Activated T-helper 9 cell treated with anti-CD3 and anti-CD28 coated beads, Interleukin-2, amount 50 U/mL, for 16 hours (primary cell): ENCODE data around the gene CCNY.

Experiments
- DNase-seq: peaks from one replicate; pipeline ENCODE4 v3.0.0-alpha.2; 2020; ENCODE audit warnings: low read depth

CCNY gene

DNA sequence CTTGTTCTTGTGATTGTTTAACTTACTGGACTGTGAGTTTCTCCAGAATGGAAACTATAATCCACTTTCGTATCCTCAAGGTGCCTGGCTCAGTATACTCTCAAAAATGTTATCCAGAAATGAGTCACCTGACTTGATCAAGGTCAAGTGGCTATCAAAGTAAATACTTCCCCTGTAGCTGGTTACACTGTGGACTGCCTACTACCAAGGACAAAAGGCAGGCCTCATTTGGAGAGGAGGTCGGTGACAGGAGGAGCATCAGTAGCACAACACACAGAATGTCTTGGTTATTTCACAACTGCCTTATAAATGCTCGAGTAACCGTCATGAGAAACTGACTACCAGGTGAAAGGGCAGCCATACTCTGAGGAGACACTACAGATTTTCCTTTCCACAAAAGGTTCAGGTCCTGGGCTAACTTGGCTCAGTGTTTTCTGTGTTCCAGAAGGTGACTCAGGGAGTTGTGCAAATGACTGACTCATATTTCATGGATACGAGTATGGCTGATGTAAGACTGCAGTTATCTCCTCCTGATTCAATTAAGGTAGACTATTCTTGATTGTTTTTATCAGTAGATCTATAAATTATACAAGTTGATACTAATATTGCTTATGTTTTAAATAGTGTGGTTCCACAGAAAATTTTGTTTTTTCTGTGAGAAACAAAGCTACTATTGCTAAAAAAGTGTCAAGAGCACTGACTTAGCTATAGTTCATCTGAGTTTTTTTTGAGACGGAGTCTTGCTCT is 4.2 kb upstream of the CCNY start:
- no peak for DNase-seq

DNA sequence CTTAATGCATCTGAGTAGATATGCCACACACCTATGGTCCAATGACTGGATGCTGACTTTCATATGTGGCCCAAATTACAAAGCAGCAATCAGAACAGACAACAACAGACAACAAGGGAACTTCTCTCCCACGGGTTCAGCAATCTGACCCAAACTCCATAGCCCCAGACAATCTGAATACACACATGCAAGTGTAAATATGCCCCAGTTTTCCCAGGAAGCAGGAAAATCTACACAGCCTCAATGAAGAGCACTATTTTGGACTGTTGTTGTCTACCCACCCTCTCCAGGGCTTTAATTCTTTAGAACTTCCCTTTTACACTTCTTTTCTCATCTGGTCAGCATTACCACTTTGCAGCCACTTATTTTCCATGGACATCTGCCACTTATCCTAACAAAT is 2.0 kb upstream of the CCNY start:
- no peak for DNase-seq

DNA sequence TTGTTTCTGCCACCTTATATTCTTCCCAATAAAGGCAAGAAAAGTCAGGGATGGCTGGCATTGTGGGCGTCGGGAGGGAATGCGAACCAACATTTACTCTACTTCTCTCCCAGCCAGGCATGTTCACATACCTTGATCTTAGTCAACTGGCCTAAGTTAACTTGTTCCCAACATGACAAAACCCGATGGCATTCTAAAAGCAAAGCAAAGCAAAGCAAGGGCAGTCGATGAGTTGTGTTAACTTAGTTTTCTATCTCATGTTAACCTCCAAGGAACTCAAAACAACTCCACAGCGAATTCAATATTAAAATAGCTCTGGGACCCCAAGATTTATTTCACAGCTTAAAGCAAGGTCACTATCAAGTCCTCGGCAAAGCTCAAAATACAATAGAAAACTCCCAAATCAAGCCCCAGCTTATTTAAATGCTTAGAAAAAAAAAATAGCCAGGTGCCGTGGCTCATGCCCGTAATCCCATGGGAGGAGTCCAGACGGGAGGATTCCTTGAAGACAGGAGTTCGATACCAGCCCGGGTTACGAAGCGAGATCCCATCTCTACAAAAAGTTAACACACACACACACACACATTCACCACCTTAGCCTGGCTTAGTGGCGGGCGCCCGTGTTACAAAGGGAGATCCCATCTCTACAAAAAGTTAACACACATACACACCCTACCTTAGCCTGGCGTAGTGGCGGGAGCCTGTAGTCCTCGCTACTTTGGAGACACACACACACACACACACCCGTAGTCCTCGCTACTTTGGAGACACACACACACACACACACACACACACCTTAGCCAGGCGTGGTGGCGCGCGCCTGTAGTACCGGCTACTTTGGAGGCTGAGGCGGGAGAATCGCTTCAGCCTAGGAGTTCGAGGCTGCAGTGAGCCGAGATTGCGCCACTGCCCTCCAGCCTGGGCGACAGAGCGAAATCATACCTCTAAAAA is 901 bp upstream of the CCNY start:
- peak; percentile 5 for DNase-seq

DNA sequence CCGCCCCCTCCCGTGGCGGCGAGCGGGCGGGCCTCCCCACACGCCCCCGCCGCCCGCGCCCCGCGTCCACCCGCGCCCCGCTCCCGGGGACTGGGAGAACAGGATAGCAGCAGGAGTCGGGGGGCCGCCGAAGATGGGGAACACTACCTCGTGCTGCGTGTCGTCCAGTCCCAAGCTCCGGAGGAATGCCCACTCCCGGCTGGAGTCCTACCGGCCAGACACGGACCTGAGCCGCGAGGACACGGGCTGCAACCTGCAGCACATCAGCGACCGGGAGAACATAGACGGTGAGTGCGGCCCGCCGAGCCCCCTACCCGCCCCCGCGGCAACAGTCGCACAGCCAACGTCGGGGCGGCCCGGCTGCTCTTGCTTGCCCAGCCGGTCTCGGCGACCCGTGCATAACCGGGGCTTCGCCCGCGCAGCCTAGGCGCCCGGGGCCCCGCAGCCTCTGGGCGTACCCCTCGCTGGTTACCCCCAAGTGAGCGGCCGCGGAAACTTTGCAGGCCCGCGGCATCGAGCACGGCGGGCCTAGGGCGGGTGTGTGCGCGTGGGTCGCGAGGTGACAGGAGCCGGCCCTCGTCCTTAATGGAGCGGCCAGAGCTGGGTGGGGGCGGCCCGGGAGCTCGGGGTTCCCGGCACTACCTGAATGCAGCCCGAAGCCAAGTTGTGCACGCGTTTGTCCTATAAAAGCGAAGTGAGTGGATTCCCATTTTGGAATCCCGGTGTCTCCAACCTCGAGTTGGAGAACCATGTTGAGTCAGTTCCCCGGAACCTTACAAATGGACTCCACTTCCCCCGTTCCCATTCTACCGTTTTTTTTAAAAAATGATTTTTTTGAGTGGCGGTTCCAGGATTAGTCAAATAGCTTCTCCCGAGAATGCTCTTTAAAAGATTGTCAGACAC is 863 bp downstream of the CCNY start:
- DNase-seq: peak; percentile 17

DNA sequence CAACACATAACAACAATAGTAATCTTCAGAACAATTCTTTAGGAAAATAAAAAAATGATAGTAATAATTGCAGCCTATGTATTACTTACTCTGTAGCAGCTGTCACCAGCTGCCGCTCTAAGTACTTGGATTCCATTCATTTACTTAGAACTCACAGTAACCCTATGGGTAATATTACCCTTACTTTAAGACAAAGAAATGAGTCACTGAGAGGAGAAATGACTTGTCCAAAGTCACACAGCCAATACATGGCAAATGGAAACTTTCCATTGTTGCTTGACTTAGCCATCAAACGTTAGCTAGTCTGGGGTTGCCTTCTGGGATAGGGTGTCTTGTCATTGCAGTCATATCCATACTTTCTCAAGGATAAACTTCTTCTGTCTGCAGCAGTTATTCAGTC is 3.6 kb downstream of the CCNY start:
- no peak for DNase-seq

DNA sequence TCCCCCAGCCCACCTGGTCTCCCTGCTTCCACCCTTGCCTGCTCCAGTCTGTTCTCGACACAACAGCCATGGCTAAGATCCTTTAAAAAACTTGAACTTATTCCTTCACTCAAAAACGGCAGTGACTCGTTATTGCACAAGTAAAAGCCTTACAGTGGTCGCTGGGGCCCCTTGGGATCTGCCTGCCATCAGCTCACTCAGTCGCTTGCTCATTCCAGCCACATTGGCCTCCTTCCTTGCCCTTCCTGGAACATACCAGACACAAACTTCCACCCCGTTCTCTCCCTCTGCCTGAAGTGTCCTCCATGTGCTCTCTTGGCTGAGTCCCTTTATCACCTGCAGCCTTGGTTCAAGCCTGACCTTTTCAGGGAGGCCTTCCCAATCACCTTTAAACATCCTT is 4.7 kb downstream of the CCNY start:
- no peak for DNase-seq

DNA sequence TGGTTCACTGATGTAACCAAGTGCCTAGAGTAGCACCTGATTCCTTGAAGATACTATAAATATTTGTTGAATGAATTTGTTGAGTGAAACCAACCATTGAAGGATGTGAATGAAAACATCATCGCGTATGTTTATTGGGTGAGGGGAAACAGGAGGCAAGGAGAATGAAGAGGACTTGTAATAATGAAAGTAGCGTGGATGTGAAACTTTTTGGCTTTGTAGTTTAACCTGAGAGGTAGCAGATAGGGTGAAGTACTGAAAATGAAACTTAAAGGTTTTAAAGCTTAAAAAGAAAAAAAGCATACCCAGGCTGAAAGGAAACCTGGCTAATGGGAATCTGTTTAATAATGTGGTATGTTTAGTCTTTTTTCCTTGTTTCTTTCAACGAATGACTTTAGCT is 5.2 kb downstream of the CCNY start:
- no peak for DNase-seq

DNA sequence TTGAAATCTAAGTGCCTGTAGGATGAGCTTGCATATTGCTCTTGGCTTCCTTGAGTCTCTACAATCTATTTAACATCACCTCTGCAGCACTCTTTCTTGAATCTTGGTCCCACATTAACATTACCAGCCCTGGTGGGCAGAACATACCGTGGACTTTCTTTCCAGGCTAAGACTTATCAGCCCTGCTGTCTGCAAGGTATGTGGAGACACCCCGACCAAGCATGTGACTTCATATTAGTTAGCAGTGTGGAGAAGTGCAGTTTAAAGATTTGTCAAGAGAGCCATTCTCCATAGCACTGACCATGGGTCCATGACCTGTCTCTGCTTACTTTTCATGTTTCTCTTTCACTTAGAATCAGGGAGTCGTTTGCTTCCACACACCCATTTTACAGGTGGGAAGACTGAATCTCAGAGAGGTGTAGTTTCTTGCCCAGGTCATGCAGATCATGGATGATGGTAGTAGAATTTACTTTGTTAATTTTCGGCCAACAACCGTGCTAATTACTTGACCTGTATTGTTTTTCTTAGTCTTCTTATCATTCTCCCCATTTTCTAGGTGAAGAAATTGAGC is 6.0 kb downstream of the CCNY start:
- DNase-seq: no peak

DNA sequence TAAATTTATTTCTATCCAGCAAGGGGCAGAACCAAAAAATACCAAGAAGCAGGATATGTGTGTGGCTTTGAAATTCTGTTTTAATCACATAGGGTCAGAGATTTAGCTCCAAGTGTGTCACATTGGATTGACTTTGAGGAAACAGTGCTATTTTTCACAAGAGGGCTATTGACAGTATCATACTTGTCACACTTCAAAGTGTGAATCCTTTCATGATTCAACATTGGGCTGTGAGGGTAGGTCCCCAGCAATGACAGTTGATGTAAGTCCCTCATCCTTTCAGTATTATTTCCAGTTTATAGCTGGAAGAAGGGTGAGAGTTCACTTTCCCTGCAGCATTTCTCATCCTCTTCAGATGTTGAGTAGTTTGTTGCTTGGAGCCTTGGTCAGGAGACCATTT is 7.4 kb downstream of the CCNY start:
- DNase-seq: no peak

DNA sequence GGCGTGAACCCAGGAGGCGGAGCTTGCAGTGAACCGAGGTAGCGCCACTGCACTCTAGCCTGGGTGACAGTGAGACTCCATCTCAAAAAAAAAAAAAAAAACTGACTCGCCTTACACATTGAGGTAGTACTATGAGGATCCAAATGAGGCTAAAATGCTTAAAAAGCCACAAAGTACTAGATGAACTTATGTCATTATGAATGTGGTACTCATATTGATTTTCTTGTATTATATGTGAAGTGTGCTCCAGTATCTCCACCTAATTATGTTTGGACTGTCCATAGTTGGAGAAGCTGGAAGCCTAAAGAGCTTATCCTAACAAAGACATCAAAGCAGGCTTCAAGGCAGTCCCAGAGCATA is 9.1 kb downstream of the CCNY start:
- DNase-seq: no peak

DNA sequence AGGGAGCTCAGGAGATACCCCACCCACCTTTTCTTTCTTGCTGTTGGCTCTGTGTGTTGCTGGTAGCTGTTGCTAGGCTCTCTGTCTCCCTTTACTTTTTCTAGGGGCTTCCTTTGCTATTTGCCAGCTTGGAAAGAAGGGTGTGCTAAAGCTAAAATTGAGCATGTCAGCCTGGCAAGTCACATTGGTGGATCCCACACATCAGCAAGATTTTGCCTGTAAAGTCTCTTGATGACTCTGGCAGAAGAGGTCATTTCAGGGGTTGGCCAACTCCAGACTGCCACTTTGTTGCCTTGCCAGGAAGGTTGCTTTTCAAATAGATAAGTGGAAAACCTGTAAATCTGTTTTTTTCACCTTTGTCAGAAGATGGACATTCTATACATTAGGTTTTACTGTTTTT is 9.9 kb downstream of the CCNY start:
- DNase-seq: no peak

DNA sequence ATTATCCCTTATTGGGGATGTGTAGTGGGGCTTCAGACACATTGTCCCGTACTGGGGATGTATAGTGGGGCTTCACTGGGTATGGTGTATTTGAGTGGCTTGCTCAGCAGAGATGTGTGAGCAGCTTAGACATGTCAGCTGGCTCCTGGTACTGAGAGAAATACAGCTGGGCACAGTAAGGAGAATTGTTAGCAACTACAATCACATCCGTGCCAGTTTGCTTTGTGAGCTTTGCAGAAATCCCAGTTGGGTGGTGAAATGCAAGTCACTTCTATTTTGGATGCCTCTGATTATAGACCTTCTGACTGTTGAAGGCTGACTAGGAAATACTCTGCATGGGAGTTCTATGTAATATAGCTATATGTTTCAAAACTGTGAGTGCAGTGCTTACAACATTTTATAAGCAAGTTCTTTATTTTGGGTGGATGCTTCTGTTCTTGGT is 10.8 kb downstream of the CCNY start:
- no peak for DNase-seq

DNA sequence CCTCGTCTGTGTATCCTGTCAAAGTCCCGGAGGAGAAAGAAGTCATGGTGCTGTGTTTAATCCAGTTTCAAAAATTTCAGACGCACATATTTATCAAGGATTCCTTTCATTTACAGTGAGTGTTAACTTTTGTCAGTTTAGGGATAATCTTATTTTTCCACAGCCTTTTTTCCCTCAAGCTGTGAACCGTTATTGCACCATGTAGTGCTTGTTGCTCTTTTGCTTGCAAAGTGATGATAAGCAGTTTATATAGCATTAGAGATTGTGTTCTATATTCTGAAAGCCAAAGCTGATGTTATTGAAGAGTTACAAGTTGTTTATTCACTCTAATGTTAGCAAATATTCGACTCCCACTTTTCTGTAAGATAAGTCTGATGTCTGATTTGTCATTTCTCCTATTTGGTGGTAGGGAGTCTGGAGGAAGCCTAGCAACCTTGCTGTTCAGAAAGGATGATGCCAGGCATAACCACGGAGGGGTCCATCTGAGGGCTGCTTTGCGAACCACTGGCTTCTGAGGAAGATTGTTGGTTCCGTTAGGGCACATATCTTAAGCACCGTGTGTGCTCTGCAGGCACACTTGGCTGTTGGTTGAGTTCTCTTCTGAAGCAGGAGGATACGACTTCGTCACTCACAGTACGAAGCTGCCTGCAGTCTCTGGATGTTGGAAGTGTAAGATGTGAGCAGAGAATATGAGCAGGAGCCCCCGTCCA is 11.7 kb downstream of the CCNY start:
- DNase-seq: no peak

DNA sequence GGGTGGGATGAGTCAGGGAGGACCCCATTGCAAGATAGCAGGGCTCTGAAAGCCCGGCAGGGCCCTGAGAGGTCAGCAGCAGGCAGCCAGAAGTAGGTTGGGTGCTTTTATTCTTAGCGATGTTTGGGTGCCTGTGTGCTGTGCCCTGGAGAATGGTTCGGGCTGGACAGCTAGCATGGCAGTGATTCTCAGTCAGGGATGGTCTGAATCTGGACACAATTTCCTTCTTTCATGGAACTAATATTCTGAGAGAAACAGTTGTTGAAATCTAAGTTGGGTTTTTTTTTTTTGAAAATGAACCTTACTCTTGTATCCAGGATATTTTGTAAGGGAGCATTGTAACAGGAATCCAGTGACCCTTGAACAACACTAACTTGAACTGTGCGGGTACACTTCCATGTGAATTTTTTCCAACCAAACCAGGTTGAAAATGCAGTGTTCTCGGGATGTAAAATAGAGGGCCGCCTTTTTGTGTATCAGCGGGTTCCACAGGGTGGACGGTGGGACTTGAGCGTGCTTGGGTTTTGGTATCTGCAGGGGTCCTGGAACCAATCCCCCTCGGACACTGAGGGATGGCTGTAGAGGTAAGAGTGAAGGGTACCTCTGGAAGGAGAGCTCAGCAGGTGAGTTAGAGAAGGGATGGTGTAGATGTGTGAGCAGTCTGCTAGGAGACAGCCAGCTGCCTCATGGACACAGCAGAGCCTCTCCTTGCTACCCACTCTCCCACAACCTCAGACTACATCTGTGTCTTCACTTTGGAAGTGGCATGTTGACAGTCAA is 12.5 kb downstream of the CCNY start:
- DNase-seq: no peak

DNA sequence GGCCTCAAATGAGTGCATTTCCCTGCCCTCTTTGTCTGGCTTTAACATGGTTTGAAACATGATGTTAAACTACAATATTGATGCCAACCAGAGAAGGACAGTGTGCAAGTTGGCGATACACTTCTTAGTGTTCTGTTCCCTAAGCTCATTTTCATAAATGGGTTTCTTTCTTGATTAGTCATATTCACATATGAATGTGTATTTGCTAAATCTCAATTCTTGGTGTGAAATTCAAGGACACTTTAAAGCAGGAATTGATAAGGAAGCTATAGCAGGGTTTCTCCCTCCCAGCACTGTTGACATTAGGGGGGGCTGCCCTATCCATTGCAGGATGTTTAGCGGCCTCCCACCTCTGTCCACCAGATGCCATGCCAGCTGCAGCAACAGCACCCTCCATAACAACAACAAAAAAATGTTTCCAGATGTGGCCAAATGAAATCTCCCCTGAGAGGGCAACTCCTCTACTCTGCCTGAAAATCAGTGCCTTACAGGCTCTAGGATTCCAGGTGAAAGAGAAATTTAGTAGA is 13.1 kb downstream of the CCNY start:
- no peak for DNase-seq

DNA sequence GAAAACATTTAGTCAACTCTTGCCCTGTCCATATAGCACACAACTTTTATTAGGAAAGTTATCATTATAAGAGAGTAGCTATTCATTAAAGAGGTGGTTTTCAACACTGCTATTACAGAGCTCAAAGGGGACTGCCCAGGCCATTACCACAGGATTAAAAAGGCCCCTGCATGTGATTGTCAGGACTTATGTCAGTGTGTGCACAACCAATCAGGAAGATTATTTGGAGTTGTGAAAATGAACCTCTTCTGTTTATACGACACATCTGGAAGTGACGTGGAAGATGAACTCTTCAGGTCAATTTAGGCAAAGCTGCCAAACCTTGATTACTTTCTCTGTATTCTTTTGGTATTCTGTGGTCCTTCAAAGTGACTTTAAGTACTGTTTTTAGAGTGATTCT is 14.7 kb downstream of the CCNY start:
- DNase-seq: no peak

DNA sequence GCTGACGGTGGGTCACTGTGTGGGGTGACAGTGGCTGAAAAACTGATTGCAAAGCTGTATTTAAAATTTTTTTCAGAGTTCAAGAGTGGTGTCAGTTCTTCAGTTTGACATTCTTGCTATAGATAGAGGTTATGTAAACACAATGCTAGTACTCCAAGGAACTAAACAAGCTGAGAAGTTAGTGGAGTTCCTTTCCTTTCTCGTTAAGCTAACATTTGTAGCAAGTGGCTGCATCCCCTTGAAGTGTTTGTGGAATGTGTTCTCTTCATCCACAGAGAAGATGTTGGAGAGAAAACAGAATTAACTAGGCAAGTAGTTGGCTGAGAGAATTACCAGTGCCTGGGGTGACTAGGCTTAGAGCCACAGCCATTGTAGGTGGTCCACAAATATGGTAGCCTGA is 15.8 kb downstream of the CCNY start:
- no peak for DNase-seq

DNA sequence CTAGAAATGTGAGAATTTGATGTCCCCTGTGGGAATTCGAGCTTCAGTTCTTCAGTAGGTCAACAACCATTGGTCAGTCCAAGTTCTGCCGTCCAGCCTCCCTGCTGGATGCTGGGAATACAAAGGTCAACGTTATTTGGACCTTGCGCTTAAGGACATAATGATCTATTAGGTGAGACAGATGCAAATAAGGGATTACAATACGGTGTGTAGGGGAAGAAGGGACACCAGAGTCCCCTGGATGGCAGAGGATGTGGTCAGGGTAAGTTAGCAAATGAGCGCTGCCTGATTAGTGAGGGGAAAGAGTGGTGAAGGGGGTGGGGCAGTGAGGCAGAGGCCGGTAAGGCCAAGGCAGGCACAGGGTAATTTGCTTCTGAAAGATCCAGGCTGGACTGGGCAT is 16.2 kb downstream of the CCNY start:
- no peak for DNase-seq

DNA sequence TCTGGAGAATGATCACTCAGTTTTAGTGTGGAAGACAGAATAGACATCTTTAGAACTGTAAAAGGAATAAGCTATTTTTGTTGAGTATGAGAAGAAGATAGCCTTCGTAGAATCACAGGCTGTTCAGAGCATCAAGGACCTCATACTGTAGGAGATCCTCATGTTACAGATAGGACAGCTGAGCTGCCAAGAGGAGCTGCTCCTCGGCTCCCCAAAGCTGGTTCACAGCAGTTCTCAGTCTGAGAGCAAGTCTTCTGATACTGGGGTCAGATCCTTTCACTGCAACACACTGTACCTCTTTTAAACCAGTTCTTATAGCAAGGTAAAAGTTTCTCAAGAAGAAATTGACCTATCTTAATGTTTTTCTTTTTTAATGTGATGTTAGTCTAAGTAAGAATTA is 17.1 kb downstream of the CCNY start:
- DNase-seq: no peak

DNA sequence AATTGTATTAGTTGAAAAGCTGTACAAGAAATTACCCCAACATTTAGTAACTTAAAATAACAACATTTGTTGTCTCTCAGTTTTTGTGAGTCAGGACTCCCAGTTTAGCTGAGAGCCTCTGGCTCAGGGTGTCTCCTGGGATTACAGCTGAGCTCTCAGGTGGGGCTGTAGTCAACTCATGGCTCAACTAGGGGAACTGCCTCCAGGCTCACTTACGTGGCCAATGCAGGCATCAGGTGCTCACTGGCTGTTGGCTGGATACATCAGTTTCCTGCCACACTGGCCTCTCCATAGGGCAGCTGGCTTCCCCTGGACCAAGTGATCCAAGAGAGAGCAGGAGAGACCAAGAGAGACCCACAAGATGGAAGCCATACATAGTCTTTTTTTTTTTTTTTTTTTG is 17.5 kb downstream of the CCNY start:
- no peak for DNase-seq
